Activated CD8-positive, alpha-beta memory T cell treated with anti-CD3 and anti-CD28 coated beads for 36 hours (primary cell): ENCODE results near the gene THBS2. TPM values are rescaled to one million over a fixed set of nuclear protein-coding genes. Genes with fewer than 3 reads are reported as not detected.

ENCODE experiments used
- CTCF ChIA-PET: fragments of 350-600 bp; sonication (Branson Sonifier 250); formaldehyde crosslinking; loops from one replicate; lab custom pipeline; 2021; ENCODE audit warnings: antibody characterized with exemption; lab: Charles Lee
- POLR2A ChIA-PET: fragments of 350-600 bp; sonication (Branson Sonifier 250); formaldehyde crosslinking; loops from one replicate; lab custom pipeline; 2021; ENCODE audit warnings: antibody characterized with exemption; lab: Charles Lee
- total RNA-seq, 2 experiments: library from RNA; stranded (reverse); gene quantifications; one replicate each; pipeline ENCODE4 v1.2.3, GENCODE V29; 2021

Gene THBS2
- total RNA-seq, 2 experiments from 2014 or later: not detected

- ChIA-PET POLR2A (no interaction called here), CTCF (no interaction called here)
These were observed 17.1 kb downstream of the THBS2 start for GRCh38 chr6:169236545-169236944.

GRCh38 chr6:169235286-169235685 is 18.4 kb downstream of the THBS2 start:
- POLR2A ChIA-PET: no interaction called here

GRCh38 chr6:169234634-169235033 is 19.0 kb downstream of the THBS2 start:
- POLR2A ChIA-PET: no interaction called here

More at GRCh38 chr6:169235286-169235685, 18.4 kb downstream of the THBS2 start:
- CTCF ChIA-PET: no interaction called here

GRCh38 chr6:169233832-169234231 is 19.8 kb downstream of the THBS2 start:
- CTCF ChIA-PET: no interaction called here
- POLR2A ChIA-PET: no interaction called here

More at GRCh38 chr6:169234634-169235033, 19.0 kb downstream of the THBS2 start:
- CTCF ChIA-PET: no interaction called here

- POLR2A ChIA-PET: no interaction called here
- CTCF ChIA-PET: no interaction called here
These were observed 20.5 kb downstream of the THBS2 start for GRCh38 chr6:169233181-169233580.

GRCh38 chr6:169232507-169232931 is 21.1 kb downstream of the THBS2 start:
- CTCF ChIA-PET: no interaction called here
- POLR2A ChIA-PET: no interaction called here

- CTCF ChIA-PET: no interaction called here
- POLR2A ChIA-PET: no interaction called here
These were observed 21.7 kb downstream of the THBS2 start for GRCh38 chr6:169231790-169232506.

- CTCF ChIA-PET: no interaction called here
These were observed 22.5 kb downstream of the THBS2 start for GRCh38 chr6:169230946-169231789.

GRCh38 chr6:169230322-169230665 is 23.4 kb downstream of the THBS2 start:
- ChIA-PET POLR2A (no interaction called here), CTCF (no interaction called here)

More at GRCh38 chr6:169230946-169231789, 22.5 kb downstream of the THBS2 start:
- POLR2A ChIA-PET: no interaction called here

GRCh38 chr6:169229615-169230321 is 23.9 kb downstream of the THBS2 start:
- CTCF ChIA-PET: no interaction called here
- POLR2A ChIA-PET: no interaction called here

- ChIA-PET CTCF (no interaction called here), POLR2A (no interaction called here)
These were observed 26.5 kb downstream of the THBS2 start for GRCh38 chr6:169227116-169227515.

GRCh38 chr6:169225887-169226286 is 27.8 kb downstream of the THBS2 start:
- POLR2A ChIA-PET: no interaction called here
- CTCF ChIA-PET: no interaction called here

- ChIA-PET CTCF (no interaction called here), POLR2A (no interaction called here)
These were observed 28.5 kb downstream of the THBS2 start for GRCh38 chr6:169225131-169225576.

GRCh38 chr6:169224716-169225115 is 28.9 kb downstream of the THBS2 start:
- ChIA-PET POLR2A (no interaction called here), CTCF (no interaction called here)

GRCh38 chr6:169224185-169224695 is 29.4 kb downstream of the THBS2 start:
- ChIA-PET CTCF (no interaction called here), POLR2A (no interaction called here)

GRCh38 chr6:169223006-169223405 is 30.6 kb downstream of the THBS2 start:
- POLR2A ChIA-PET: no interaction called here
- CTCF ChIA-PET: no interaction called here

GRCh38 chr6:169222126-169222525 is 31.5 kb downstream of the THBS2 start:
- ChIA-PET CTCF (no interaction called here), POLR2A (no interaction called here)

- CTCF ChIA-PET: no interaction called here
These were observed 32.4 kb downstream of the THBS2 start for GRCh38 chr6:169221264-169221663.

GRCh38 chr6:169220068-169220964 is 33.3 kb downstream of the THBS2 start:
- POLR2A ChIA-PET: no interaction called here
- CTCF ChIA-PET: no interaction called here

More at GRCh38 chr6:169221264-169221663, 32.4 kb downstream of the THBS2 start:
- POLR2A ChIA-PET: no interaction called here
